HG02870 (cell line): ENCODE data around the gene CHAT.

Source experiments
- ATAC-seq: cut with Tn5 transposase; IDR thresholded peaks from one replicate; pipeline ENCODE4 v1.9.1; 2021; ENCODE audit warnings: mild to moderate bottlenecking, moderate library complexity; ENCODE audit not compliant: unreplicated experiment

CHAT gene

DNA sequence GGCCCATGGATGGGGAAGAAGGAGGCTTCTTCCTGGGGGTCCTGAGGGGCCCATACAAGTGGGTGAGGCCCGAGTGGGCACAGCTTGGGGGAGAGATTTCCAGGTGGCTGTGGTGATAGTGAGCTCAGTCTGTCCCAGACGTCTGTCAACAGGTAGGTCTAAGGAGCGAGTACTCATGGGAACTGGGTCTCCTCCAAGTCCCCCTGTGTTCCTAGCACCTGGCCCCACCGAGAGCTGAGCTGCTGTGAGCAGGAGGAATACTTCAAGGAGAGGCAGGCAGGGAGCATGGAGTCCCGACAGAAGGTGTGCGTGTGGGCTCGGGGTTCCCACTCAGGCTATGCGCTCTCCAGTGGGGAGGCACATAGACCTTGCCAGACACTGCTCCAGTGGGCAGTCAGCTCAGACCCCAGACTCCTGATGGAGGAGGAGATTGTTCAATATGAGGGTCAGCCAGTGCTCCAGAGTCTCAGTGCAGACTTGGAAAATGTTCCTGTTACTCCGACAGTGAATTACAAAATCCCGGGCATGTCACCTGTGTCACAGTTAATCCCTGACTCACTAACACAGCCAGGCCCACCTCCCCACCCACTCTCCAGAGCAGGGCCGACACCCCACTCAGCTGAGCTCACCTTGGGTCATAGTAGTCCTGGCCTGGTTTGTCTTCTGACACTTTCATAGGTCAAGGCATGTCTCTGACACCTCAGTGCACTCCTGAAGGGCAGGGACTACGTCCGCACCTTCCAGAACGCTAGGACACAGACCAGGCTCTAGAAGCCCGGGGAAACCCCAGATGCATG, 37.4 kb downstream of the CHAT start:
- no peak for ATAC-seq

DNA sequence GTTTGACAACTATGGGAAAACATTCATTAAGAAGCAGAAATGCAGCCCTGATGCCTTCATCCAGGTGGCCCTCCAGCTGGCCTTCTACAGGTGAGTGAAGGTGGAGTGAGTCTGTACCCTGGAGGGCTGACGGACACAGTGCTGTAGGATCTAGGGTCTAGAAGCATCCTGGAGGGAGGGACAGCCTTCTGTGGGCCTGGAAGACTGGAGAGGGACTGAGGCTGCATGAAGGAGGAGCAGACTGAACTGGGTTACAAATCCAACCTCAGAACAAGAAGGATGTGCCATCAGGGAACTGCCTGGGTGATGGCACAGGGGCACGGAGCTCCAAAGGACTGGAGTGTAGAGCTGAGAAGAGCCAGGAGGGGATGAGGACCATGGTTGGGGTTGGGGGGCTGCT, 38.1 kb downstream of the CHAT start:
- ATAC-seq, result no peak

DNA sequence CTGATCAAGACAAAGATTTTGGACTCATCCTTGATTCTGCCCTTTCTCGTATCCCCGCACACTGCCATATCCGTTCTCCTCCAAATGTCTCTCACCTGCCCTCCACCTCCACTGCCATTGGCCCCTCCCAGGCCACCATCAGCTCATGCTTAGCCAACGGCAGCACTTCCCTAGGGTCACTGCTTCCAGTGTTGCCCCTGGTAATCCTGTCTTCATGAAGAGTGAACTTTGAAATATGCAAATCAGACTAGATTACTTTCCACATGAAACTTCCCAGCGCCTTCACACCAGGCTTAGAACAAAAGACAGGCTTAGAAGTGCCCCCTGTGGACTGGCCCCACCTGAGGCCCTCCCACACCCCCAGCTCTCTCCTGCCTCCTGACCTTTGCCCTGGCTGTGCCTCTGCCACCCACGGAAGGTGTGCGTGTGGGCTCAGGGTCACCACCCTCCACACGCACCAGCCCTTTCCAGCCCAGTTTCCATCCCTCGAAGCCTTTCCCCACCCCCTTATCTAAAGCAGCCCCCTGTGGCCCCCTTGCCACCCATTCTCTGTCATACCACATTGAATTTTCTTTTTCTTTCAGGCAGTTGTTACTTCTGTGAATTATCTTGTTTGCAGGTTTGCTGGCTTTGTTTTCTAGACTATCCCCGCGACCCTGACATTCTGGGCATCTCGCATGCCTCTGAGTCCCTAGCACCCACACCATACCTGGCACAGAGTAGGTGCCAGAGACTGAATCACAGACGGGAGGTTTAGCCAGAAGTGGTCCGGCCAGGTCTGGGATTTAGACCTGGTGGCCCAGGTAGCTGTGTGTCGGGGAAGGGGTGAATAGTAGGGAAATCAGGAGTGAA, 38.8 kb downstream of the CHAT start:
- no peak for ATAC-seq

DNA sequence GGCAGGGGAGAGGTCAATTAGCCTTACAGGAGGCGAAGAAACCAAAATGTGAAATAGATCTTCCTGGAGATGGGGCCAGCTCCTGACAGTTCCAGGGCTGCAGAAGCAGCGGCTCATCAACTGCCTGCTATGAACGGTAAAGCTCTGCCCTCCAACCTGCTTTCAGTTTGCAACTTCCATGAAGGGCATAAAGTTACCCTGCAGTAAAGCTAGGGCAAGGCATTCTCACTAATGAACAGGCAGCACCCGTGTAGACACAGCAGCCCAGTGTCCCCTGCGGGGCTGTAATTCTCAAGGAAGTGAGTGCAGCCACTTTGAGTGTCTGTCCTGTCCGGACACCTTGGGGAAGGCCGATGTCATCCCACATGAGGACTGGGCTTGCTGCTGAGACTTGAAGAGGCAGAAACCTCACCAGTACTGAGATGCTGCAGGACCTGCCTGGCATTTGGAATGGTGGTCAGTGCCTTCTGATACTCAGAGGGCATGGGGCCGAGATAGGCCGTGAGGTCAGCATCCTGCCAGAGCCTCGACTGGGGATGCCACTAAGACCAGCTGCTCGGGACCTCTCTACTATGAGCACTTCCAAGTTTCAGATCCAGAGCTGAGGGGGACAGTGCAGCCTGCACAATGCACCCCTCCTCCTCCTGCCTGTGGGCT, 39.6 kb downstream of the CHAT start:
- ATAC-seq, result no peak

DNA sequence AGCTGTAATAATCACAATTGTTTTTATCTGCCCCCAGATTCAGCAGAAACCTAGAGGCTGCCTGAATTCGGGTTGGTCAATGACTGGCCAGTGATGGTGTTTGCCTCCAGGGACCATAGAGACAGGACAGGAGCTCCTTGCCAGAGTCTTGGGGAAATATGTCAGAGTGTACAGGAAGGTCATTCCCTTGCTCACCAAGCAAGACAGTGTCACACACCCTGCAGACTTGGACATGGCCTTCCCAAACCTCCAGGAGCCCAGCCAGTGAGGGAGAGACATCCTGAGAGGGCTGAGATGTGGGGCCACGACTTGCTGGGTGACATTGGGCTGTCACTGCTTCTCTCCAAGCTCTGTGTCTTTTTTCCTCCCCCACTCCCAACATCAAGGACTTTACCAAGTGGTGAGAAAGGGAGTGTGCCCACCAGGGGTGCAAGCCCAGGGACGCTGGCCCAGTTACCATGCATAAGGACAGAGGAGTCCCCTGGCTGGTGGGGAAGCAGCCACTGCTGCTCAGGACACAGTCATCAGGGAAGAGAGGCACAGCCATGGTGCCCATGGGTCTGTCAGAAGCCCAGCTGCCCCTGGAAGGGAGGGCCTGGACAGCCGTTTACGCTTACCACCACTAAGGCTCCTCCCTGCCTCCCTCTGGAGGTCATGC, 40.3 kb downstream of the CHAT start:
- ATAC-seq, result no peak

DNA sequence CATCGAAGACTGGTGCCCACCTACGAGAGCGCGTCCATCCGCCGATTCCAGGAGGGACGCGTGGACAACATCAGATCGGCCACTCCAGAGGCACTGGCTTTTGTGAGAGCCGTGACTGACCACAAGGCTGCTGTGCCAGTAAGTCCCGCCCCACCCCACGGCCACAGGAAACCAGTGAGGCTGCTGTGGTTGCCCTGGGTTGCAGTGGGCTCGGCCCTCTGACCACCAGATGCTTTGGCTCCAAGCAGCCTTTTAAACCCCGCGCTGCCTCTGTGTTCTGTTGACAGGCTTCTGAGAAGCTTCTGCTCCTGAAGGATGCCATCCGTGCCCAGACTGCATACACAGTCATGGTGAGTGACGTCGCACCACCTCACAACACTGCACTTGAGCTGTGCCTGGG, 41.3 kb downstream of the CHAT start:
- ATAC-seq, result no peak

DNA sequence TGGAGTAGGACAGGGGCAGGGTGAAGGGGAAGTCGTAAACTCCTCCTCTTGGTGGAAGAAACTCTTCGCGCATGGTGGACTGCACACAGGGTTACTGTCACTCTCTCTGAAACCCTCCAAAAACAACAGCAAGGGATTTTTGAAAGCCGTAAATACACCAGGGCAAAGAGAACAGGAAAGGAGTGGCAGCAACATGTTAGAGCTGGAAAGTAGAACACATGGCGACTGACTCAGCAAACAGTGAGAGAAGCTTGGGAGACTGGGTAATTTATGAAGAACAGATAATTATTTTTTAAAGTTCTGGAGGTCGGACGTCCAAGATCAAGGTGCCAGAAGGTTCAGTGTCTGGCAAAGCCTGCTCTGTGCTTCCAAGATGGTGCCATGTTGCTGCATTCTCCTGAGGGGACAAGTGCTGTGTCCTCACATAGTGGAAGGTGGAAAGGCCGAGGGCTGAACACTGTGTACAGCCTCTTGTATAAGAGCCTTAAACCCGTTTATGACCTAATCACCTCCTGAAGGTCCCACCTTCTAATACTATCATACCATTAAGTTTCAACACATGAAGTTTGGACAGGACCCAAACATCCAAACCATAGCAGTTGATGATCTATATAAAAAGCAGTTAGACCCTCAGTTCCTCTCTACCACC, 43.1 kb downstream of the CHAT start:
- no peak for ATAC-seq

DNA sequence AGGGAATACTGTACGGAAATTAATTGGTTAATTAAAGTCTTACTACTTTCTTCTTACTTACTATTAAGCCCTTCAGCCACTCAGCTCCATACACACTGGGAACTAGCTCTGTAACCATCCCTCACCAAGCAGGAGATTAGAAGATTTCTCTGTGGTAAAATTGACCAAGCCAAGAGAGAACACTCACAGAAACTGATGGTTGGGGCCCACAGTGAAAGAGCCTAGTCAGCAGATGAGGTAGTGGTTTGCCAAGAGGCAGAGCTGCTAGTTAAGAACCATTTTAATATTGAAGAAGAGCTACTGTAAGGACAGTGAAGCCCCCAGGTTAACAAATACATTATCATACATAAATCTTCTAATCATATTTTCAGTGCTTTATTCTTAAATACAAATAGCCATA, 43.8 kb downstream of the CHAT start:
- no peak for ATAC-seq

DNA sequence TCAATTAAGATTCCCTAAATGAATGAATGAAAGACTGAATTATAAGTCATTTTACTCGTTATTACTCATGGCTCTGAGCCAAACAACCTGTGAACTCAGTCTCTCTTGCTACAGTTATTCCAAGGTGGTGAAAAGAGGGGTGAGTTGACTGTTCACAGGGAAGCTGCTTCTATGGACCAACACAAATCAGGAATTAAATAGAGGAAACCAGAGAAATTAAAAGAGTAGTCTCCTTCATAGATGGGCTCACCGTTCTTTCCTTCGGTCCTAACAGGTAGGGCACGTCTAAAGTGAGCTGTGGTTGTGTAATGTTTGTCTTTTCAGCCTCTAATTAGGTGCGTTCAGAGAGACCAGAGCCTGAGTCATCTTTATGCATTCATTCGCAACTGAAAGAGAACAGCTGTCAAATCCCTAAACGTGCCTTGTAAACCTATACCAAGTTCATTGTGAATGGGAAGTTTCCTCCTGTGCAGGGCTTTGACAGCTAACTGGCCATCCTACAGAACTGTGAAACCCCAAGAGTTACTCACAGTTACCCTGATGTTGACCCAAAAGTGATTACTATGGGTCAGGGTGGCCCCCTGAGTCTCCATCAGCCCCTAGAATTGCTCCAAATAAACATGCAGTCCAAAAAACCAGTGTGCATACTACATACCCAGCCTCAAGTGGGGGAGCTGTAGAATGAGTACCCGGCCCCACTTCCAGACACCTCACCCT, 47.5 kb downstream of the CHAT start:
- no peak for ATAC-seq

DNA sequence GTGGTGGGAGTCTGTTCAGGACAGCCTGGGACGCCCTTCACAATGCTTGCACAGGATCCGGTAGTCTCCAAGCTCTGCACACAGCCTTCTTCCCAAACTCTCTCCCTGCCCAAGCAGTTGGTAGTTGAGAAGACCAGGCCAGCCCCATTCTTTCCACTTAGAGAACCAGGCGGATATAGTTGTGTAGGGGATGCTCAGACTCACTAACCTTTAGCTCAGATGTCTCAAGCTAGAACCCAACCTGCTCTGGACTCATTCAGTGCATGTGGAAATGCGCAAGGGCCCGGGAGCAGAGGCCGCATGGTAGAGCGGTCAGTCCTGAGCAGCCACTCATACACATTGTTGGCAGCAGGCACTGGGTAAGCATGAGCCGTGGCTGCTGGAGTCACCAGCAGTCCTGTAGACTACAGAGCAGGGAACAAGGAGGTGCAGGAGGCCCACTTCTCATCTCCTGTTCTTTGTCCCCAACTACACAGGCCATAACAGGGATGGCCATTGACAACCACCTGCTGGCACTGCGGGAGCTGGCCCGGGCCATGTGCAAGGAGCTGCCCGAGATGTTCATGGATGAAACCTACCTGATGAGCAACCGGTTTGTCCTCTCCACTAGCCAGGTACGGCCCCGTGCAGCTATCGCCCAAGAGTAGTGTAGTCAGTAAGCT, 48.5 kb downstream of the CHAT start:
- ATAC-seq, result no peak

DNA sequence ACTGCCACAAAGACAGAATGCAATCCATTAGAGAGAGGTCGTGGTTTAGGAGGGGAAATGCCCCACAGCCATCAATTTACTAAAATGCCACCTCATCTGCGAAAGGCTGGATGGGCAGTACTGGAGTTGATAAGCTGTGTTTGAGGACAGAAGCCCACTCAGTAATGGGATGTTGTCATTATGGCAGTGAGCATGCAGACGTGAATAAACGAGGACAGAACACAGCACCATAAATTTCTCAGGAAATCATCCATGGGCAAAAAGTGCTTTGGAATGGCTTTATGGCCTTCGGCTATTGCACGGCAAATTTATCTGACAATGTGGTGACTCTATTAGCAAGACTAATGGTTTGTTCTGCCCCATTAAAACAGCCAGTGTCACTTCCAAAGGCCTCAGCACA, 49.8 kb downstream of the CHAT start:
- no peak for ATAC-seq

DNA sequence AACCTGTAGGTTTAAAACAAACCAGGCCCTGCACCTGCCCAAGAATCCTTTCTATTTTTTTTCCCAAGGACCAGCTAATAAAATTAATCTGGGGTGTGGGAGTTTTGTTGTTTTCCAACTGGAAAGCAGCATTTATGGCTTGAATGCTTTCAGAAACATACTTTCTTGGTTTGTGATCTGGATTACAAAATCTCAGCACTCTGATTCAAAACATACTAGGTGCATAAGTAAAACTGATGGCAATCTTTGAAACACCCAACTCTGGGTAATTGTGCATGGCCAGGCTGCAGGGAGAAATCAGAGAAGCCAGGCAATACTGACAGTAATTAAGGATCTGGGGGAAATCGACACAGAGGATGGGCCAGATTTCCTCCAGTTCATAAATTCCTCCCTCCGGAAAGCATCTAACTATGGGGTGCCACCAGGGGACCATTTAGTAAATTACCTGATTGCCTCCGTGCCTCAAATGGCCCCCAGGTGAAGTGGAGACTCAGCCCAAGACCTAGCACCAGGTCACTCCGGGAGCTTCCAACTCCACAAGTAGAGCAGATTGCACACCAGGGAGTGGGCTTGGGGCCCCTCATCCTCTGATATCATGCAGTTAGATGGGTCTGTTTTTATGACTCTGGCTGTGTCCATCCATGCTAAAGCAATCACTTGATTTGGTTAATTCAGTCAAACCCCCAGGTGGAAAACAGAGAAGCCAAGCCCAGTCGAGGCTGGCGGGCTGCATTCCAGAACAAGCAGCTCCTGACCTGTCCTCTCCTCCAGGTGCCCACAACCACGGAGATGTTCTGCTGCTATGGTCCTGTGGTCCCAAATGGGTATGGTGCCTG, 50.4 kb downstream of the CHAT start:
- no peak for ATAC-seq

DNA sequence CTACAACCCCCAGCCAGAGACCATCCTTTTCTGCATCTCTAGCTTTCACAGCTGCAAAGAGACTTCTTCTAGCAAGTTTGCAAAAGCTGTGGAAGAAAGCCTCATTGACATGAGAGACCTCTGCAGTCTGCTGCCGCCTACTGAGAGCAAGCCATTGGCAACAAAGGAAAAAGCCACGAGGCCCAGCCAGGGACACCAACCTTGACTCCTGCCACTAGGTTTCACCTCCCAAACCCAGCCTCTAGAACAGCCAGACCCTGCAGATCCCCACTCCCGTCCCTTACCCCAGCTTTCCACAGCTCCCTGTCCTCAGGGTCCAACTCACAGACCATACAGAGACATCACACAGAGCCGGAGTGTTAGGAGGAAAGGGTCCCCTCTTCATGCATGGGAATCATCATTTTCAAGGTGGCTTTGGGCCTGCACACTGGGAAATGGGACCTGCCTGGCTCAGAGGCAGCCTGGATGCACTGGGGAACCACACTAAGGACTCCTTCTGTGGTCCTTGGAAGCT, 51.1 kb downstream of the CHAT start:
- no peak for ATAC-seq

DNA sequence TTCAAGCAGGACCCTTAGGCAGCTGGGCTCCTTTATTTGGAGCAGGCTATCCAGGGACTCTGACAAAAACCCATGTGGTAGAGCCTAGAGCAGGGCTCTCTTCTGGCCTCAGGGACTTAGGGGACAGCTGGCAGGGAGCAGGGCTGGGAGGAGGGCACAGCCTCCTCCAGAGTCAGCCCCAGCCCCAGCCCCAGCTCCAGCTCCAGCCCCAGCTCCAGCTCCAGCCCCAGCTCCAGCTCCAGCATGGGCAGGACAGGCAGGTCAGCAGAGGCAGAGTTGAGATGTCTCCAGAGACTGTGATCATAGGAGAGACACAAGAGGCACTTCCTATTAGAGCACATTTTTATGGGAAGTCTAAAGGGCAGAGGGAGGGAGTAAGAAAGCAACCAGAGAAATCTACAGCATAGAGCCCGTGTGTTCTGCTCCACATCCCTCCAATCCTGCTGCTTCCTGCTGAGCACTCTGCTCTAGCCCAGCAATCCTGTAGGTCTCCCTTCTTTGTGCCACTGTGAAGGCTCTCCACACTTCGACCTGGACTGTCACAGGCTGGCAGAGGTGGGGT, 52.3 kb downstream of the CHAT start:
- no peak for ATAC-seq

DNA sequence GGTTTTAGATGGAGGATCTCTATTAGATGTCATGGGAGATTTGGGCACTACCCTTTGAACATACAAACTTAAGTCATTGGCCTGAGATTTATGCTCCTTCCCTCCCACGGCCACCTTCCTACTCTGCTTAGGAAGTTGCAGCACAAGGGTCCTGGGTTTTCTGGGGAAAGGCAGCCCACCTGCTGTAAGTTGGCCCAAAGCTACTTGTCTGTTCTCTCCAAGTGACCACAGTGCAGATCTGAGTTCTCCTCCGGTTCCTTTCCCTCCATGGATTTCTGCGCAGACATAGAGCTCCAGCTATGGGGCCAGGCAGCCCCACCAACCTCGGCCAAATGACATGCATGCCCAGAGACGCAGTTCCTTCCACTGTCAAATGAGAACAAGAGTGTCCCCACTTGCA, 52.8 kb downstream of the CHAT start:
- no peak for ATAC-seq

DNA sequence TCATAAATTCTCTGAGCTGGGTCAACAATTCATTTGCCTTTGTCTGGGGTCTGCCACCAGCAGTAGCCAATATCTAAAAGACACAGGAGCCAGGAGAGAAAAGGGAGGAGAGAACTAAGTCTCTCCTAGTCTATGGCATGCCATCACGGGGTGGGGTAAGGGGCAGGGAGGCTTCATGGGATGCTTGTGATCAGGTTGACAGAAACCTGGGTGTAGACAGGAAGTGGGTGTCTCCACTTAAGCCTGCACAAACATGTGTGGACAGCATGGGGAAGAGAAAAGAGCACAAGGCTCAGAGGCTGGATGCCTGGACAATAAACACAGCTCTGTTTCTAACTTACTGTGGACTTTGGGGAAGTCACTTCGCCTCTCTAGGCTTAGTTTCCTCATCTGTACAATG, 54.2 kb downstream of the CHAT start:
- no peak for ATAC-seq

DNA sequence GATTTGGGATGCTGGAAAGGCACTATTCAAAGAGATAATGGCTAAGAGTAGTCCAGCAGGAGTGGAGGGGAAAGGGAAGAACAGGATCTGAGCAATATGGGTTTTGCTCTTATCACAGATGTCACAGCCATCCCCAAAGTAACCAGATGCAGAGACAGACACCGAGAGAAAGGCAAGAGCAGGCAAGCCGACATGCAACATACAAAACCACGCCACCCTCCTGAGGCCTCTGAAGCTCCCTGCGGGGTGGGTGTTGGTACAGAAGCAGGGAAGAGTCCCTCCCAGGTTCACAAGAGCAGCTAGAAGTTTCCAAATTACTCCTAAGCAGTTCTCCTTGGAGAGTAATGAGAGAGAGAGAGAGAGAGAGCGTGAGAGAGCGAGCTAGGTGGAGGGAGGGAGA, 54.8 kb downstream of the CHAT start:
- ATAC-seq, result no peak

DNA sequence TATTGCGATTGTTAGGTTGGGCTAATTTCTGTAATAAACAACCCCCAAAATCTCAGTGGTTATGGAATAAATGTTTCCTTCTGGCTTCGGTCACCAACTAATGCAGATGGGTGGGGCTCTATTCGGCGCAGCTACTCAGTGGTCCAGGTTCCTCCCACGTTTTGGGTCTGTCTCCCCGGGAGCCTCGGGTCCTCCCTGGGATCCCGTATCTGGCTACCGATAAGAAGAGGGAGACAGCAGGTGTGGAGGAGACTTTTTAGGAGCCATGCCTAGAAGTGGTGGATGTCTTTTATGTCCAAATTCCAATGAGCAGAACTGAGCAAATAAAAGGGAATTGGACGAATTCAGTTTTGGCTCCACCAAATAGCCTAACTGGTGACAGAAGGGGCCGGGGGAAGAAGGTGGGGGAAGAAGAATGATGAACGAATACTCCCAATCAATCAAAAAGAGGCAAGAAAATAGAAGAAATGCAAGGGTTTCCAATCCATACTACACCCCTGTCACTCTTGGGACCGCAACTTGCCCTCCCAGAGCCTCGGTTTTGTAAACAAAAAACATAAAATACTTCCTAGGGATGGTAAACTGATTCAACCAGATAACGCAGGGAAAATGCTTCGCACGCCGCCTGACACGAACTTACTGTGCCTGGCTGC, 65.1 kb downstream of the CHAT start:
- no peak for ATAC-seq
